Left cardiac atrium (tissue), 4 donors: Measurements from ENCODE around the gene LRRC15. TPM values are rescaled to one million over a fixed set of nuclear protein-coding genes. Genes with fewer than 3 reads are reported as not detected.

ENCODE experiments used
- ATAC-seq, 2 donors: fragments of 200-7000 bp; cut with Tn5 transposase; one replicate each; pipeline ENCODE4 v1.9.1; 2020; ENCODE audit warnings: mild to moderate bottlenecking in 2 of 2, moderate library complexity in 2 of 2
- DNase-seq: peaks from one replicate; pipeline ENCODE4 v3.0.0-alpha.2; 2020
- intact Hi-C, 2 donors: fragments of 100-400 bp; cut with DNase I; formaldehyde crosslinking; loops; one replicate each; pipeline versions ENCODE4 v1.14.1 to v1.15.1; 2022 to 2023
- total RNA-seq, 2 donors: library from RNA; stranded (reverse); fragmentation: NEBNext Ultra II Directional; extraction: Animal tissue kit (Norgen Biotek cat#: 25700); gene quantifications; one replicate each; pipeline ENCODE4 v1.2.1, GENCODE V29; 2021
- donor health status: DM: no; HTN: yes; CAD: no.
- donor health status: DM: no; HTN: yes; CAD: no; lungs with severe emphysema.
- donor health status: DM: yes; HTN: yes; CAD: no.
- donor health status: Dilated cardiomyopathy.

Gene LRRC15
- total RNA-seq, 2 donors from 2014 or later: 0.18 to 0.74 TPM

GRCh38 chr3:194312743-194313281 lies 56.7 kb downstream of the LRRC15 start:
- intact Hi-C loops: loop anchor here in 1 of 2 donors (10.0 kb wide), 2 partner anchors 118 to 148 kb away; no protein-coding TSS in a partner anchor
- ATAC-seq: peak; percentile 16 to 43
- DNase-seq: peak; percentile 55

- ATAC-seq (no peak), DNase-seq (no peak)
These were observed 57.3 kb downstream of the LRRC15 start for GRCh38 chr3:194312186-194312742.

GRCh38 chr3:194311000-194311399 lies 58.5 kb downstream of the LRRC15 start:
- DNase-seq (no peak), ATAC-seq (no peak)
- intact Hi-C loops: loop anchor here in 1 of 2 donors (10.0 kb wide), 2 partner anchors 116 to 146 kb away; no protein-coding TSS in a partner anchor

More at GRCh38 chr3:194312186-194312742, 57.3 kb downstream of the LRRC15 start:
- intact Hi-C loops: loop anchor here in 1 of 2 donors (10.0 kb wide), 2 partner anchors 117 to 147 kb away; no protein-coding TSS in a partner anchor

GRCh38 chr3:194310060-194310835 lies 59.3 kb downstream of the LRRC15 start:
- intact Hi-C loops: loop anchor here in 1 of 2 donors (10.0 kb wide), 2 partner anchors 115 to 145 kb away; no protein-coding TSS in a partner anchor
- ATAC-seq (no peak), DNase-seq (no peak)

GRCh38 chr3:194308601-194309449 lies 60.7 kb downstream of the LRRC15 start:
- intact Hi-C loops: loop anchor here in 1 of 2 donors (5.0 kb wide), 1 partner anchor 37 kb away; no protein-coding TSS in a partner anchor
- no peak for DNase-seq
- no peak for ATAC-seq

- ATAC-seq (no peak), DNase-seq (no peak)
- intact Hi-C loops: loop anchor here in 1 of 2 donors (5.0 kb wide), 1 partner anchor 36 kb away; no protein-coding TSS in a partner anchor
These were observed 61.7 kb downstream of the LRRC15 start for GRCh38 chr3:194307849-194308248.

- no peak for DNase-seq
- intact Hi-C loops: loop anchor here in 1 of 2 donors (5.0 kb wide), 1 partner anchor 35 kb away; no protein-coding TSS in a partner anchor
- no peak for ATAC-seq
These were observed 62.5 kb downstream of the LRRC15 start for GRCh38 chr3:194306771-194307640.

- intact Hi-C loops: loop anchor here in 1 of 2 donors (5.0 kb wide), 1 partner anchor 34 kb away; no protein-coding TSS in a partner anchor
- DNase-seq: no peak
- no peak for ATAC-seq
These were observed 63.3 kb downstream of the LRRC15 start for GRCh38 chr3:194306109-194306686.

GRCh38 chr3:194305356-194306108 lies 64.0 kb downstream of the LRRC15 start:
- ATAC-seq (no peak), DNase-seq (no peak)
- intact Hi-C loops: loop anchor here in 1 of 2 donors (5.0 kb wide), 1 partner anchor 33 kb away; no protein-coding TSS in a partner anchor

Other genes starting within 250 kb of the LRRC15 start
- 10 to 100 TPM; 13.2 to 60.5 TPM for gene HES1, start 233.6 kb downstream of the LRRC15 start, total RNA-seq
- gene CPN2, start 18.4 kb downstream of the LRRC15 start, total RNA-seq: not detected
- under 1 TPM; 0.06 to 0.21 TPM for gene GP5, start 29.5 kb upstream of the LRRC15 start, total RNA-seq
- gene ATP13A3, start 117.3 kb upstream of the LRRC15 start, total RNA-seq: 100 to 1,000 TPM in 1 of 2 donors, 10 to 100 TPM in 1; 86.7 to 182 TPM